SJCRH30 (cell line): ENCODE data around the gene CDH4. TPM values are rescaled to one million over a fixed set of nuclear protein-coding genes. Genes with fewer than 3 reads are reported as not detected.

Experiments
- DNase-seq, 2 experiments: peaks; one replicate each; pipeline ENCODE4 v3.0.0-alpha.2; 2015 to 2020
- H3K27ac ChIP-seq: fragments of 250-450 bp; sonication (Bioruptor Pico); 2 replicates; pipeline ENCODE4 v1.5.1; 2020; ENCODE audit warnings: mild to moderate bottlenecking, moderate library complexity
- H3K27me3 ChIP-seq: fragments of 250-450 bp; sonication (Bioruptor Pico); 2 replicates; pipeline ENCODE4 v1.5.1; 2020; ENCODE audit warnings: mild to moderate bottlenecking, moderate library complexity
- H3K36me3 ChIP-seq: fragments of 250-450 bp; sonication (Bioruptor Pico); 2 replicates; pipeline ENCODE4 v1.5.1; 2020; ENCODE audit warnings: mild to moderate bottlenecking, moderate library complexity
- H3K4me1 ChIP-seq: fragments of 250-450 bp; sonication (Bioruptor Pico); 2 replicates; pipeline ENCODE4 v1.5.1; 2020; ENCODE audit warnings: mild to moderate bottlenecking, moderate library complexity
- H3K4me3 ChIP-seq: fragments of 250-450 bp; sonication (Bioruptor Pico); 2 replicates; pipeline ENCODE4 v1.5.1; 2020; ENCODE audit warnings: mild to moderate bottlenecking, moderate library complexity
- H3K9me3 ChIP-seq: fragments of 250-450 bp; sonication (Bioruptor Pico); replicated peaks from 2 replicates; pipeline ENCODE4 v1.5.1; 2020; ENCODE audit warnings: mild to moderate bottlenecking, moderate library complexity
- total RNA-seq: library from RNA; depleted of rRNA; stranded (reverse); fragments of >200 nt; shearing (Covaris generic); gene quantifications from 2 replicates; pipeline ENCODE4 v1.2.3, GENCODE V29; 2014

The CDH4 gene
- total RNA-seq, 1 experiment from 2014 or later = 0.06 TPM

DNA sequence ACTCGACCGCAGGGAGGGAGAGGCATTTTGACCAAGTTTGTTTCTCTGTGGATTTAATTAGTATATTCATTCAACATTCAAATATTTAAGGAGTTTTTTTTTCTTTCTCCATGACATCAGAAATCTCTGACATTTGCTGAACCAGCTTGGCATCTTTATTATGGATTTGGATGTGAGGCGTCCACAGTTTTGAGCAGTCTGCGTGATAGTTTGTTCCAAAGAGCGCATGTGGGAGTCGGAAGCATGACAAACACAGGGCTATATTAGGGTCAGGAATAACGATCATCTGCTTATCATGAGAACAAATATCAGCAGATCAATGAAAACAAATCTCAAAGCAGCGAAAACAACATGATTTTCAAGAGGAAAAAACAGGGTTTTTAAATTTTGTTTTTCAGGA is 373.2 kb downstream of the CDH4 start:
- Histone ChIP-seq H3K4me1 (peaks cover 19% of the 10 kb centered on the region), H3K27ac (no peak overlapping the region), H3K36me3 (no peaks in the 10 kb centered on the region), H3K27me3 (peaks cover 43% of the 10 kb centered on the region), H3K4me3 (no peak overlapping the region), H3K9me3 (no peaks in the 10 kb centered on the region)
- no peak for DNase-seq

DNA sequence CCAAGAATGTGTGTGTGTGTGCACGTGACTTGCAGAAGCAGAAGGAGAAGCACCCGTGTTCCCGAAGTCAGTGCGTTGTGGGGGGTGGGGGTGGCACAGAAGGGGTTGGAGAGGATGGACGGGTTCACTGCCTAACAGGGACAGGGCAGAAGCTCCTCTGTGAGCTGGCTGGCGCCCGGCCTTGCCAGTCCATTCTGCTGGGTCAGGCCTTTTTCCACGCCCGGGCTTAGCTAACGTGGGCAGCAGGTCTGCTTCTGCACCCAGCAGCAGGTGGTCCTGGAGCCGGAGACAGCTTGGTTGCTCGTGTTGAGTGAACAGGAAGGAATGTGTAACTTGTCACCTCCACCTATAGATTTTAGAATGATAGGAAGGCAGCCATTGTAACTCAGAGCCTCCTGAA is 374.4 kb downstream of the CDH4 start:
- H3K4me3 ChIP-seq = no peak overlapping the region
- no peak overlapping the region for H3K27ac ChIP-seq
- no peaks in the 10 kb centered on the region for H3K36me3 ChIP-seq
- no peaks in the 10 kb centered on the region for H3K9me3 ChIP-seq
- peaks cover 19% of the 10 kb centered on the region for H3K4me1 ChIP-seq
- peaks cover 51% of the 10 kb centered on the region for H3K27me3 ChIP-seq
- no peak for DNase-seq

DNA sequence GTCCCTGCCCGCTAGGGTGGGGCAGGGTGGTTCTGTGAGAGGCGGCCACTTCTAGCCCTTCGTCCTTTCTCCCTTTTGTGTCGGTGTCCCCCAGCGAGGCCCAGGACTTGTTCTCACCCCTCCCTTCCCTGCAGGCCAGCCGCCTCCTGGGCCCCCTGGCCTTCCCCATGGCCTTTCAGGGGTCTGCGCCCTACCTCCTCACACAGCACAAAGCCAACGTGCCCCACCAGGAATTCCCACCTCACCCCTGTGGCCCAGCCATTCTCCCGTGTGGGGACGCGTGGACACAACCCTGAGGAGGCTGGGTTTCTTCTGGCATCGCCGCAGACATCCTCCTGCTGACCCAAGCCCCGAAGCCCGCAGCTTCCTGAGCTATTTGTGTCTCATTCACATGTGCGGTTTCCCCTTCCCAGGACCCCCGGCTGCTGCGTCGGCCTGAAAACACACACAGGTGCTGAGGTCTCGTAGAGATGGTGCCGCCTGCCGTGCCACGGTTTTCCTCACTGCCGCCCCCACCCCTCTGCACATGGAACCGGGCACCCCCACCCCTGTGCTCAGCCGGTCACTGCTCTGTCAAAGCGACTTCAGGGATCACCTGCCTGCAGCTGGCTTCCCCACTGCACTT is 375.8 kb downstream of the CDH4 start:
- no peaks in the 10 kb centered on the region for H3K9me3 ChIP-seq
- H3K27ac ChIP-seq = no peak overlapping the region
- no peak for DNase-seq
- peaks cover 19% of the 10 kb centered on the region for H3K4me1 ChIP-seq
- H3K4me3 ChIP-seq = no peak overlapping the region
- no peaks in the 10 kb centered on the region for H3K36me3 ChIP-seq
- H3K27me3 ChIP-seq = peaks cover 51% of the 10 kb centered on the region

DNA sequence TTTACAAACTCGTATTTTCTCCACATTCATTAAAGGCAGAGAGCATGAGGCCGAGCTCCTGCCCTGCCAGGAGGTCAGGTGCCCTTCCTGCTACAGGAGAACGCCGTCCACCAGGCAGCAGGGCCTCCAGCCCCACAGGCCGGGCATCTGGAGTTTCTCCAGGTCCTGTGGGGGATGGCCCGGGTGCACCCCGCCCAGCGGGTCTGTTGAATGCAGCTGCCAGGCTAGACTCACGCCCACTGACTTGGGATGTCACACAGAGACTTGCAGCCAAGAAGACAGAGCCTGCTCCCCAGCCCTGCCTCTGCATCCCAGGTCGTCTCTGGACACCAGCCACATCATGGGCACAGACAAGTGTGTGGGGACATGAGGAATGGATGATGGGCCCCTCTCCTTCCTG is 376.4 kb downstream of the CDH4 start:
- Histone ChIP-seq H3K36me3 (no peaks in the 10 kb centered on the region), H3K9me3 (no peaks in the 10 kb centered on the region), H3K27ac (no peak overlapping the region), H3K27me3 (peaks cover 46% of the 10 kb centered on the region), H3K4me1 (peaks cover 19% of the 10 kb centered on the region), H3K4me3 (no peak overlapping the region)
- peak; percentile 14 to 16 for DNase-seq

DNA sequence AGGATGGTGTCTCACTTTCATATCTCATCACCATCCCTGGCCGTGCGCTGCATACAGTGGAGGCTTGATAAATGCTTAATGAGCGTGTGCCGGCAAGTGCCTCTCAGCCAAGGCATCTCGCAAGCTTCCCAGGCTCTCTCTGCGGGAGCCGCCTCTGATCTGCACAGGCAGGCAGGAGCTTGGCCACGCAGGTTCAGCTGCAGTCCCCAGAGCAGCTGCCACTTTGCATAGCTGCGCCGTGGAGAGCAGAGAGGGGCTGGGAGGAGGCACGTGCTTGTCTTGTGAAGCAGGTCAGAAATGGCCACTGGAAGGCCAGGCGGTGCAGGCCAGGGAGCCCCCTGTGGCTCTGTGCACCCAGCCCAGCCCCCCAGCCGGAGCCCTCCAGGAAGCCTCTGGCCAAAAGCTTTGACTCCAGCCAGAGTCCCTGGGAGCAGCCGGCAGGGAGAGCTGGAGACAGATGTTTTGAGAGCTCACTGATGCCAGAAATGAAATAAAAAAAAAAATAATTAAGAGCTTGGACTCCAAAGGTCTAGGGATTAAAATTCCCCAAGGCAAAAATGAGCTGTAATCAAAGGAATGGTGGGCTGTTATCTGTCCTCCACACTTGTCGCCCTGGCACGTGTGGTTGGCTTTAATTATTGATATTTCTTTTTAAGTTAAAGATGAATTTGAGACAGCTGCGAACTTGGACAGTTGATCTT is 377.0 kb downstream of the CDH4 start:
- Histone ChIP-seq H3K27ac (no peak overlapping the region), H3K9me3 (no peaks in the 10 kb centered on the region), H3K4me3 (no peak overlapping the region), H3K27me3 (peaks cover 48% of the 10 kb centered on the region), H3K36me3 (no peaks in the 10 kb centered on the region), H3K4me1 (peaks cover 19% of the 10 kb centered on the region)
- DNase-seq = peak; percentile 60 to 74

DNA sequence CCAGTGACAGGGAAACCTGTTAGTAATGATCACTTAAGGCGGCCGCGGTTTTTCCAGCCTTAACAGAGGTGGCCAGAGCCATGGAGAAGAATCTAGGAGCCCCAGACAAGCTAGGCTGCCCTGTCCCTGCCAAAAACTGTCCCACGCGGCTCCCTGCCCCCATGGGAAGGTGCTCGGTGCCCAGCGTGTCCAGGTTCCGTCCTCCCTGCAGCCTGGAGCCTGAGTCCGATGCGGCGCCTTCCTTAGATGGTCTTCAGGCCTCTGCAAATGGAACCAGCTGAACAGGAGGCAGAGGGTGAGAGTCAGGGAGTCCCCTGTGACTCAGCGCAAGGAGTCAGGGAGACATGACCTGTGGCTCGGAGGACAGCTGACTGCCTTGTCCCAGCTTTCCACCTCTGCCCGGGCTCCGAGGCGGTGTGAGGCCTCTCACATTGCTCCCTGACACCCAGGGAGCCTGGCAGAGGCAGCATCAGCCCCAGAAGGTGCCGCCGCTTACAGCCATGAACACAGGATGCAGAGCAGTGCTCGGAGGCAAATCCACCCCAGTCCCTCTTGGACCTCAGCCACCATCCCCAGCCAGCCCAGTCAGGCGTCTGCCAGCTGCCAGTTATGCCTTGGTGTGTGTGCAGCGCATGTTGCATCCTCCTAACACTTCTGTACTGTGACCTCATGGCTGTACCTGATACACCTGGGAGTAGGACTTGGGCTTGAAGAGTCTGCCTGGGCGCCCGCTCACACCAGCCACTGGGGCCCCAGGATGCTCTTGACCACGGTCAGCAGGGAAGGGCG is 377.7 kb downstream of the CDH4 start:
- H3K27ac ChIP-seq = 0 out of 2 replicates have a peak overlapping the region, but pooled peaks have one; percentile 8
- DNase-seq = peak; percentile 60 to 61
- peaks cover 48% of the 10 kb centered on the region for H3K27me3 ChIP-seq
- H3K4me3 ChIP-seq = no peak overlapping the region
- no peaks in the 10 kb centered on the region for H3K36me3 ChIP-seq
- no peaks in the 10 kb centered on the region for H3K9me3 ChIP-seq
- H3K4me1 ChIP-seq = peaks cover 19% of the 10 kb centered on the region

DNA sequence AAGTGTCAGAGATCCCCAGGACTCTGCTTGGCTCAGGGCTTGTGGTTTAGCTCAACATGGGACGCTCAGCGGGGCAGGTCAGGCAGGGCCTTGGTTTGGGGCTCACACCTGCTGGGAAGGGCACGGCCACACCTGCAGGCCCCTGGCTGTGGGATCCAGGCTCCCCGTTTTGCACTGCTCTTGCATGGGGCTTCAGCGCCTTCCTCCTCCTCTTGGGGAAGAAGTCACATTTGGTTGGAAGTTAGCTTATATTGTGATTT is 378.3 kb downstream of the CDH4 start:
- Histone ChIP-seq H3K27ac (no peak overlapping the region), H3K27me3 (peaks cover 50% of the 10 kb centered on the region), H3K9me3 (no peaks in the 10 kb centered on the region), H3K36me3 (no peaks in the 10 kb centered on the region), H3K4me3 (no peak overlapping the region), H3K4me1 (peaks cover 19% of the 10 kb centered on the region)
- no peak for DNase-seq

DNA sequence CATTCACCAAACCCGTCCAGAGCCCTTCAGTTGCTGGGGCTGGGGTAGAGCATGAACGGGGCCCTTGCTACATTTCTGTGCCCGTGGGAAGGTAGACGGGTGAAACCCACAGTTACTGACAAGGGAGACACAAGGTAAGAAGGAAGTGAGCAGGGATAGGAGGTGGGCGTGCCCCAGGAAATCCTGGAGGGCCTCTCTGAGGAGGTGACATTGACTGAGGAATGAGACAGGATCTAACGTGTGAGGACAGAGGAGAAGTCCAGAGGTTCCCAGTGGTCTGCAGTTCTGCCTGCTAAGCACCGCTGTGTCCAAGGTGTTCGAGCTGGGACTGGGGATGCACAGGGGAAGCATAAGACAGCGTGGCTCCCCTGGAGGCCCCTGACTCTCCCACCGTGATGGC is 378.8 kb downstream of the CDH4 start:
- no peak for DNase-seq
- Histone ChIP-seq H3K27ac (no peak overlapping the region), H3K27me3 (peaks cover 50% of the 10 kb centered on the region), H3K4me1 (peaks cover 19% of the 10 kb centered on the region), H3K9me3 (no peaks in the 10 kb centered on the region), H3K36me3 (no peaks in the 10 kb centered on the region), H3K4me3 (no peak overlapping the region)

DNA sequence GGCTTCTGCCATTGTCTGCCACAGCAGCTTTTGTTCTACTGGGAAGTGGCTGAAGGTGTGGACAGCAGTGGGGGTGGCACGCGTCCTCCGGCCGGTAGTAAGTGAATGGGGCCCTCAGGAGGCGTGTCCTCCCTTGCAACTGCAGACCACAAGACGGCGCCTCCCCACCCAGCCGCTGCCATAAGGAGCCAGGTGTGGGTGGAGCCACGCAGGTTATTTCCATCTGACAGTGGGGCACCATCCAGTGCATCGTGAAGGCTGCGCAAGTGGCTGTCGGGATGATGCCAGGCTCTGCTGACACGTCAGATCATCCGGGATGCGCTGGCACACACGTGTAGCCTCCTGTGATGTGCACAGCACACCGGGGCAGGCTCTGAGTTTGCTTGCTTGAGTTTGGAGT is 379.7 kb downstream of the CDH4 start:
- peaks cover 19% of the 10 kb centered on the region for H3K4me1 ChIP-seq
- H3K27me3 ChIP-seq = peaks cover 45% of the 10 kb centered on the region
- H3K27ac ChIP-seq = no peak overlapping the region
- H3K36me3 ChIP-seq = no peaks in the 10 kb centered on the region
- H3K9me3 ChIP-seq = no peaks in the 10 kb centered on the region
- H3K4me3 ChIP-seq = no peak overlapping the region
- DNase-seq = no peak

DNA sequence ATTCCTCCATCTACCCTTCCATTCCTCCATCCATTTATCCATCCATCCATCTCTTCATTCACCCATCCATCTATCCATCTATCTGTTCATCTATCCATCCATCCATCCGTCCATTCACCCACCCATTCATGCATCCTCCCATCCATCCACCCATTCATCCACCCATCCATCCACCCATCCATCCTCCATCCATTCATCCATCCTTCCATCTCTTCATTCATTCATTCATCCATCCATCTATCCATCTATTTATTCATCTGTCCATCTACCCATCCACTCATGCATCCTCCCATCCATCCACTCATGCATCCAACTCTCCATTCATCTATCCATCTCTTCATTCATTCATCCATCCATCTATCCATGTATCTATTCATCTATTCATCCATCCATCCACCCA is 380.9 kb downstream of the CDH4 start:
- no peak overlapping the region for H3K27ac ChIP-seq
- H3K9me3 ChIP-seq = no peaks in the 10 kb centered on the region
- no peaks in the 10 kb centered on the region for H3K36me3 ChIP-seq
- peaks cover 37% of the 10 kb centered on the region for H3K27me3 ChIP-seq
- H3K4me3 ChIP-seq = no peak overlapping the region
- H3K4me1 ChIP-seq = peaks cover 19% of the 10 kb centered on the region
- no peak for DNase-seq

DNA sequence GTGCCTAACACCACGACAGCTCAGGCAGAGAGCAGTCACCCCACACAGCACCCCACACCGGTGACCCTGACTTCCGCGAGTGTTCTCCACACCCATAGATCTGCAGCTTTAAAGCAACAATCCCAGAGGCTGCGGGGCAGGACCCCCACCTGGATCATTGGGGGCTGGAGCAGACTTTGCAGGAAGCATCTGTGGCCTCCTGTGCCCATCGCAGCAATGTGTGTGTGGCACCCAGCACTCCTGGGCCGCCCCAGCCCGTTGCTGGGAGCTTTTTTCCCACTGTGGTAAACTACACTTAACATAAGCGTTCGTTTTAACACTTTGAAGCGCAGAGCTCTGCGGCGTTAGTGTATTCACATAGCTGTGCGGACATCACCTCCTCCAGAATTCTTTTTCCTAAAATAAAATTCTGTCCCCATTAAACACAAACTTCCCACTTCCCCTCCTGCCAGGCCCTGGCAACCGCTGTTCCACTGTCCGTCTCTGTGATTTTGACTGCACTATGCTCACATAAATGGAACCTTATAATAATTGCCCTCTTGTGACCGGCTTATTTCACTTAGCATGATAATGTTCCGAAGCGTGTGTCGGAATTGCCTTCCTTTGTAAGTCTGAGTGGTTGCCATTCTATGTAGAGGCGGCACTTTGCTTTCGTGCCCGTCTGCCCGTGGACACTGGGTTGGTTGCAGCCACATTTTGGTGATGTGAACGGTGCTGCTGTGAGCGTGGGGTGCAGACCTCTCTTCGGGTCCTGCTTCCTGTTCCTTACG is 382.5 kb downstream of the CDH4 start:
- no peaks in the 10 kb centered on the region for H3K36me3 ChIP-seq
- peaks cover 6% of the 10 kb centered on the region for H3K4me1 ChIP-seq
- H3K27ac ChIP-seq = no peak overlapping the region
- DNase-seq = no peak
- H3K4me3 ChIP-seq = no peak overlapping the region
- H3K27me3 ChIP-seq = peaks cover 43% of the 10 kb centered on the region
- no peaks in the 10 kb centered on the region for H3K9me3 ChIP-seq

DNA sequence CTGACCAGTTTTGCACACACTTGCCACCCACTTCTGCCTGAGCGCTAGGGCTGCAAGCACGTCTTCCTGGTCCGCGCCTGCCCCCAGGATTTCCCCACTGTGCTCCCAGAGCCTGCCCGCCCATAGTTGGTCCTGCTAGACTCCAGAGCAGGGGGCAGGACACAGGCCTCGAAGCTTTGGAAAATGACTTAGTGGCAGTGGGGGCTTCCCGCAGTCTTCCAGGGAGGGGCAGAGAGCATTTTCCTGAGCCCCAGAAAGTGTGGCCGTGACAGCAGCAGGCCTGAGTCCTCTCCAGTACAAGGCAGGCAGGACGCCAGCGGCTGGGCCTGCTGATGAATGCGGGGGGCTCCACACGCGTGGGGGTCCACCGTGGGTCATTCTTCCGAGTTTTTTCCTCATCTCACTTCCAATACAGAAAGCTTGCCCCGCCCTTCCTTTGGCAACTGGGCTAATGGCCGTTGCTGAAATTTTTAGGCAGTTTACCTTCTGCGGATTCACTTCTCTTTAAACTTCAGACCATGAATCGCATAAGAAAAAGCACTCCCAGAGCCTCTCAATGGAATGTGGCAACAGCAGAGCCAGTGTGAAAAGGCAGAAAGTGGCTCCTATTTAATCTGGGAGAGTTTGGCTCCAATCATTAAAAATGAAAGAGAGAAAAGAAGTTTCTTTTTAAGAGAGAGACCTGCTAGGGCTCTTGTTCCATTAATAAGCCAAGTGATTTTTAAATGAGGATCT is 383.8 kb downstream of the CDH4 start:
- Histone ChIP-seq H3K4me3 (no peak overlapping the region), H3K4me1 (no peaks in the 10 kb centered on the region), H3K27ac (no peak overlapping the region), H3K36me3 (no peaks in the 10 kb centered on the region), H3K27me3 (peaks cover 32% of the 10 kb centered on the region), H3K9me3 (no peaks in the 10 kb centered on the region)
- no peak for DNase-seq

DNA sequence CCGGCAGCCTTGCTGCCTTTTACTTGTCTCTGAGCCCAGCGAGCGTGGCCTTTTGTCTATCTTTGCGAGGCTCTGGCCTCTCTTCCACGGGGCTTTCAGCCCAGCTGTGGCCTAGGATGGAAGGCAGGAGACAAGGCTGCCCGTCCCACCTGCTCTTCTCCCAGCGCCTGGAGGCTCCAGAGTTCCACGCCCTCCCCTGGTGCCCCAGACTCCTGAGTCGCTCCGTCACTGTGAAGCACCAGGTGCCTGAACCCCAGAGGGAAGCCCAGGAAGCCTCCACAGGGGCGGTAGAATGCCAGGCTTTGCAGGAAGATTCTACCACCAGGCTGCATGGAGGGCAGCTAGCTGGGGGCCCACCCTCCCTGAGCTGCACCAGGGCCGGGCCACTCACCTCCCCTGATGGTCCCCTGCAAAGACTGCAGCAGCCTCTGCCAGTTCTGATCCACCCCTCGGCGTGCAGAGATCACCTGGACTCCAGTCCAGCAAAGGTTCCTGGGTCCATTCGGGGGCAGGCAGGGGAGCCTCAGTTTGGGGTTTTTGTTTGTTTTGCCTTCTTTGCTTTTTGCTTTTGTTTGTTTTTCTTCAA is 384.6 kb downstream of the CDH4 start:
- DNase-seq = no peak
- Histone ChIP-seq H3K9me3 (no peaks in the 10 kb centered on the region), H3K27ac (no peak overlapping the region), H3K36me3 (no peaks in the 10 kb centered on the region), H3K4me3 (no peak overlapping the region), H3K27me3 (peaks cover 30% of the 10 kb centered on the region; the same call in 1 of the 2 replicates), H3K4me1 (no peaks in the 10 kb centered on the region)
